GM23248 (cell line): Measurements from ENCODE around the gene MAP4K2.

Experiments
- EZH2 ChIP-seq: fragments of 200-600 bp; sonication (generic); IDR thresholded peaks from 2 replicates; pipeline ENCODE4 v1.6.1; 2018; ENCODE audit warnings: antibody characterized with exemption, mild to moderate bottlenecking; ENCODE audit not compliant: insufficient read depth, poor library complexity, severe bottlenecking
- EZH2phosphoT487 ChIP-seq: fragments of 200-600 bp; sonication (generic); IDR thresholded peaks from 2 replicates; pipeline ENCODE4 v1.6.1; 2018; ENCODE audit warnings: antibody characterized with exemption, moderate library complexity, mild to moderate bottlenecking, low read depth; ENCODE audit not compliant: insufficient read depth

DNA sequence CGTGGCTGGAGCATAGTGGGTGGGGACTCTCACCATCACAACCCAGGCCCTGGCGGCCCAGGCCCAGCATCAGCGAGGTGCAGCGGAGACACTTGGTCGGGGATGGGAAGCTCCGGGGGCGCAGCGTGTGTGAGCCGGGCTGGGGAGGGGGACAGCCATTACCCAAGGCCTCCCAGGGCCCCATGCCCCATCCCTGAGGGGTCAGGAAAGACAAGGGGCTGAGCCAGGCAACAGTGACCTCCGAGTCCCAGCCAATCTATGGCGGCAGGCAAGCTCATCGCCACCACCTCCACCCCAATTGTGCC is 30.1 kb upstream of the MAP4K2 start:
- TF ChIP-seq EZH2phosphoT487 (no peak), EZH2 (no peak)
